Caco-2 (cell line): ENCODE measurements around the gene CCDC195. TPM values are rescaled to one million over a fixed set of nuclear protein-coding genes. Genes with fewer than 3 reads are reported as not detected.

Experiments used
- BruUV-seq: library from RNA; stranded (reverse); fragments of 400-500 nt; replicated peaks from 2 replicates; lab custom pipeline; 2021; lab: Mats Ljungman, UMichigan
- CTCF ChIA-PET: fragments of 300-600 bp; sonication (Branson Sonifier 250); formaldehyde crosslinking; loops from one replicate; lab custom pipeline; 2022; ENCODE audit warnings: antibody characterized with exemption; lab: Charles Lee
- POLR2A ChIA-PET: fragments of 300-600 bp; sonication (Branson Sonifier 250); formaldehyde crosslinking; loops from one replicate; lab custom pipeline; 2022; ENCODE audit warnings: antibody characterized with exemption; lab: Charles Lee
- DNase-seq, 2 experiments: peaks; one replicate each; pipeline versions ENCODE4 v3.0.0 to v3.0.0-alpha.2; 2020 to 2022
- H3K27me3 ChIP-seq: replicated peaks from 2 replicates; pipeline ENCODE4 v1.6.0; 2011; ENCODE audit warnings: low read length; ENCODE audit not compliant: control insufficient read depth, insufficient read depth
- H3K36me3 ChIP-seq: 2 replicates; pipeline ENCODE4 v1.5.1; 2011; ENCODE audit warnings: low read length; ENCODE audit not compliant: control insufficient read depth, insufficient read depth
- H3K4me1 ChIP-seq: fragments of 250-450 bp; sonication (Bioruptor Pico); 2 replicates; pipeline ENCODE4 v1.5.1; 2020; ENCODE audit warnings: mild to moderate bottlenecking
- H3K4me3 ChIP-seq: 2 replicates; pipeline ENCODE4 v1.5.1; 2011; ENCODE audit warnings: low read depth, mild to moderate bottlenecking, control low read depth, low read length
- H3K9me3 ChIP-seq: fragments of 250-450 bp; sonication (Bioruptor Pico); 2 replicates; pipeline ENCODE4 v1.5.1; 2020; ENCODE audit warnings: mild to moderate bottlenecking, moderate library complexity
- H3K27ac Mint-ChIP-seq: one replicate; pipeline ENCODE4 v1.8.0; 2022; ENCODE audit warnings: mixed read lengths; ENCODE audit not compliant: unreplicated experiment
- H3K27me3 Mint-ChIP-seq: one replicate; pipeline ENCODE4 v1.8.0; 2022; ENCODE audit warnings: mixed read lengths; ENCODE audit not compliant: insufficient read depth, unreplicated experiment
- H3K36me3 Mint-ChIP-seq: one replicate; pipeline ENCODE4 v1.8.0; 2022; ENCODE audit warnings: mild to moderate bottlenecking, mixed read lengths; ENCODE audit not compliant: insufficient read depth, unreplicated experiment
- H3K4me1 Mint-ChIP-seq: one replicate; pipeline ENCODE4 v1.8.0; 2022; ENCODE audit warnings: low read depth, mixed read lengths; ENCODE audit not compliant: unreplicated experiment
- H3K4me3 Mint-ChIP-seq: one replicate; pipeline ENCODE4 v1.8.0; 2022; ENCODE audit warnings: mild to moderate bottlenecking, moderate library complexity, mixed read lengths; ENCODE audit not compliant: unreplicated experiment
- H3K9me3 Mint-ChIP-seq: one replicate; pipeline ENCODE4 v1.8.0; 2022; ENCODE audit warnings: mixed read lengths; ENCODE audit not compliant: unreplicated experiment
- intact Hi-C: fragments of 100-400 bp; cut with micrococcal nuclease; formaldehyde crosslinking; loops from one replicate; pipeline ENCODE4 v1.10.0; 2022; ENCODE audit not compliant: unreplicated experiment
- total RNA-seq: library from RNA; stranded (reverse); gene quantifications from 2 replicates; pipeline ENCODE4 v1.2.3, GENCODE V29; 2022
- TF ChIP-seq, protein P1 (sequence below), 2 experiments: fragments of 200-600 bp in 1 of 2; IDR thresholded peaks; 1 replicate in 1 of 2; 2 replicates in 1 of 2; pipeline versions ENCODE4 v1.5.1 to v1.8.0; 2011 to 2022; ENCODE audit warnings: antibody characterized with exemption in 1 of 2, control low read depth in 1 of 2, inconsistent platforms in 1 of 2, low read depth in 1 of 2, low read length in 1 of 2, mild to moderate bottlenecking in 1 of 2, moderate library complexity in 1 of 2; ENCODE audit not compliant: insufficient read depth in 1 of 2, severe bottlenecking in 1 of 2, unreplicated experiment in 1 of 2

The CCDC195 gene
- total RNA-seq, 1 experiment from 2014 or later = not detected

DNA sequence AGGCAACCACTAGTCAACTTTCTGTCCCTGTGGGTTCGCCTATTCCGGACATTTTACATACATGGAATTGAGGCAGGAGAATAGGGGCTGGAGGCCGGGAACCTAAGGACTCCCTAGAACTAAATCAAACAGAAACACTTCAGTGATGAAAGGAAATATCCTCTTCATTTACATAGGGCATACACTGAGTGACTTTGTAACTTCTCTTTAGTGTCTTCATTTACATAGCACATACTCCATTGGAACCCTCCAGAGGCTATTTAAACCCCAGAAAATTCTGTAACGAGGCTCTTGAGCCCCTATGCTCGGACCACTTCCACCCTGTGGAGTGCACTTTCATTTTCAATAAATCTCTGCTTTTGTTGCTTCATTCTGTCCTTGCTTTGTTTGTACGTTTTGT is 56.5 kb downstream of the CCDC195 start:
- Mint-ChIP-seq H3K27ac (no peak overlapping the region), H3K27me3 (no peaks in the 10 kb centered on the region), H3K9me3 (no peaks in the 10 kb centered on the region), H3K36me3 (no peaks in the 10 kb centered on the region), H3K4me3 (no peak overlapping the region), H3K4me1 (no peaks in the 10 kb centered on the region)
- no TSS peak for BruUV-seq
- H3K4me3 ChIP-seq = no peak overlapping the region
- H3K4me1 ChIP-seq = no peaks in the 10 kb centered on the region
- H3K36me3 ChIP-seq = no peaks in the 10 kb centered on the region
- TF ChIP-seq, protein P1, sequence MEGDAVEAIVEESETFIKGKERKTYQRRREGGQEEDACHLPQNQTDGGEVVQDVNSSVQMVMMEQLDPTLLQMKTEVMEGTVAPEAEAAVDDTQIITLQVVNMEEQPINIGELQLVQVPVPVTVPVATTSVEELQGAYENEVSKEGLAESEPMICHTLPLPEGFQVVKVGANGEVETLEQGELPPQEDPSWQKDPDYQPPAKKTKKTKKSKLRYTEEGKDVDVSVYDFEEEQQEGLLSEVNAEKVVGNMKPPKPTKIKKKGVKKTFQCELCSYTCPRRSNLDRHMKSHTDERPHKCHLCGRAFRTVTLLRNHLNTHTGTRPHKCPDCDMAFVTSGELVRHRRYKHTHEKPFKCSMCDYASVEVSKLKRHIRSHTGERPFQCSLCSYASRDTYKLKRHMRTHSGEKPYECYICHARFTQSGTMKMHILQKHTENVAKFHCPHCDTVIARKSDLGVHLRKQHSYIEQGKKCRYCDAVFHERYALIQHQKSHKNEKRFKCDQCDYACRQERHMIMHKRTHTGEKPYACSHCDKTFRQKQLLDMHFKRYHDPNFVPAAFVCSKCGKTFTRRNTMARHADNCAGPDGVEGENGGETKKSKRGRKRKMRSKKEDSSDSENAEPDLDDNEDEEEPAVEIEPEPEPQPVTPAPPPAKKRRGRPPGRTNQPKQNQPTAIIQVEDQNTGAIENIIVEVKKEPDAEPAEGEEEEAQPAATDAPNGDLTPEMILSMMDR (IDR thresholded peaks at IDR 0.05; ENCODE audit: insufficient read depth in 1 of 2, low read depth in 1 of 2, low read length in 1 of 2, severe bottlenecking in 1 of 2, unreplicated experiment in 1 of 2) = no peak
- ChIA-PET CTCF (no interaction called here), POLR2A (no interaction called here)
- DNase-seq = no peak
- H3K27me3 ChIP-seq = no peaks in the 10 kb centered on the region
- intact Hi-C loops = no loop called here
- no peaks in the 10 kb centered on the region for H3K9me3 ChIP-seq

DNA sequence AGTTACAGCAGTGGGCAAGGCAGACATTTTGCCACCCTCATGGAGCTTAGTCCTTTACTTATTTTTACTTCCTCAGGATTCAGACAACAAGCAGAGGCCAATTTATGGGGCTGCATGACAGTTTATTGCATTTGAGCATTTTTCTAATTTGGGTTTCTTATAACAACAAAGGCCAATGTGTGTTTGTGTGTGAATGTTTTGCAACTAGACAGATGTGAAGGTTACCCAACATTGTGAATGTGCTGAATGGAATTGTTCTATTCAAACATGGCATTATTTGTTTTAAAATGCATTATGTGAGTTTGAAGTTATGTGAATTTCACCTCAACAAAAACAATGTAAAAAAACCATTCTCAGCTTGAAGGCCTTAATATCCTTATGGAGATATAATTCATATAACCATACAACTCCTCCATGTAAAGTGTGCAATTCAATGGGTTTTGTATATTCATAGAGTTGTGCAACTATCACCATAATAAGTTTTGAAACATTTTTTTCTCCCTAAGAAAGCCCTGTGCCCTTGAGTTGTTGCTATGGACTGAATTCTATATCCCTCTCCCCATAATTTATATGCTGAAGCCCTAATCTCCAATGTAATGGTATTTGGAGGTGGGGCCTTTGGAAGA is 57.3 kb downstream of the CCDC195 start:
- H3K27me3 Mint-ChIP-seq = no peaks in the 10 kb centered on the region
- TF ChIP-seq, protein P1 (IDR thresholded peaks at IDR 0.05; ENCODE audit: insufficient read depth in 1 of 2, low read depth in 1 of 2, low read length in 1 of 2, severe bottlenecking in 1 of 2, unreplicated experiment in 1 of 2) = no peak
- Histone ChIP-seq H3K36me3 (no peaks in the 10 kb centered on the region), H3K9me3 (no peaks in the 10 kb centered on the region), H3K27me3 (no peaks in the 10 kb centered on the region), H3K4me3 (no peak overlapping the region), H3K4me1 (no peaks in the 10 kb centered on the region)
- no peaks in the 10 kb centered on the region for H3K4me1 Mint-ChIP-seq
- H3K36me3 Mint-ChIP-seq = no peaks in the 10 kb centered on the region
- H3K9me3 Mint-ChIP-seq = no peaks in the 10 kb centered on the region
- intact Hi-C loops = no loop called here
- H3K4me3 Mint-ChIP-seq = no peak overlapping the region
- BruUV-seq = no TSS peak
- ChIA-PET CTCF (no interaction called here), POLR2A (no interaction called here)
- H3K27ac Mint-ChIP-seq = no peak overlapping the region
- no peak for DNase-seq

DNA sequence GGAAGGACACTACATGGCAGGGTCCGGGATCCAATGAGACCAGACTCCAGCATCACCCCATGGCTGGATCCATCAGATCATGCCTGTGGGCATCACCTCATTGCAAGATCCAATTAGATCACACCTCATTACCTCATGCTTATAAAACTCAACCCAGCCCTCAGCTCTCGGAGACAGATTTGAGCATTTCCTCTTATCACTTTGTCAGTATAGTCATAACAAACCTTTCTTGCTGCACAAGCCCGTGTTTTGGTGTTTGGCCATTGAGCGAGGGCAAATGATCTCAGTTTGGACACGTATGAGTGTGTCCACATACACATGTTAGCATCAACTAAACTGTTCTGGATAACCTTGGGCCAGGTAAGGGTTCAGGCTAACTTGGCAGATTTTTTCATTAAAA is 58.8 kb downstream of the CCDC195 start:
- Histone ChIP-seq H3K4me1 (no peaks in the 10 kb centered on the region), H3K36me3 (no peaks in the 10 kb centered on the region), H3K9me3 (no peaks in the 10 kb centered on the region), H3K27me3 (no peaks in the 10 kb centered on the region), H3K4me3 (no peak overlapping the region)
- DNase-seq = no peak
- BruUV-seq = no TSS peak
- Mint-ChIP-seq H3K27ac (no peak overlapping the region), H3K4me1 (no peaks in the 10 kb centered on the region), H3K36me3 (no peaks in the 10 kb centered on the region), H3K4me3 (no peak overlapping the region), H3K9me3 (no peaks in the 10 kb centered on the region), H3K27me3 (no peaks in the 10 kb centered on the region)
- TF ChIP-seq, protein P1 (IDR thresholded peaks at IDR 0.05; ENCODE audit: insufficient read depth in 1 of 2, low read depth in 1 of 2, low read length in 1 of 2, severe bottlenecking in 1 of 2, unreplicated experiment in 1 of 2) = no peak
- intact Hi-C loops = no loop called here
- ChIA-PET POLR2A (no interaction called here), CTCF (no interaction called here)
